Measurements from ENCODE around the gene NUP205. TPM values are rescaled to one million over a fixed set of nuclear protein-coding genes. Genes with fewer than 3 reads are reported as not detected.

NUP205 gene
- total and polyA plus RNA-seq, 2 experiments from 2014 or later: 15.2 to 44.6 TPM

- Histone ChIP-seq H3K4me1 (ENCODE audit: insufficient read depth) (no peaks in the 10 kb centered on the region), H3K27me3 (no peaks in the 10 kb centered on the region), H3K79me2 (peaks cover 86% of the 10 kb centered on the region), H3K9me3 (ENCODE audit: low read depth) (no peaks in the 10 kb centered on the region), H3K36me3 (replicated peaks; ENCODE audit: insufficient read depth, low read depth) (no peaks in the 10 kb centered on the region), H3K9me2 (replicated peaks; ENCODE audit: insufficient read depth) (no peaks in the 10 kb centered on the region), H3K4me3 (no peak overlapping the region), H4K20me1 (ENCODE audit: insufficient read depth, poor library complexity, severe bottlenecking) (peaks cover 5% of the 10 kb centered on the region), H2AFZ (no peak overlapping the region), H3K4me2 (no peak overlapping the region), H3K27ac (no peak overlapping the region)
- TF ChIP-seq EZH2 (IDR thresholded peaks at IDR 0.05; ENCODE audit: borderline replicate concordance) (no peak), EZH2phosphoT487 (IDR thresholded peaks at IDR 0.05; ENCODE audit: low read depth, severe bottlenecking, unreplicated experiment) (no peak), CTCF (IDR thresholded peaks at IDR 0.05; ENCODE audit: poor library complexity) (no peak)
- WGBS (ENCODE audit: low lambda C conversion rate, missing lambda C conversion rate): 89% methylated on average over 1 of the region's 1 CpG
- DNase-seq (ENCODE audit: low spot score): no peak
Measured at GRCh38 chr7:135669774-135670173, 112.1 kb downstream of the NUP205 start.

GRCh38 chr7:135670179-135670578, 112.5 kb downstream of the NUP205 start:
- no peak for TF ChIP-seq EZH2phosphoT487 (IDR thresholded peaks at IDR 0.05; ENCODE audit: low read depth, severe bottlenecking, unreplicated experiment)
- TF ChIP-seq EZH2 (IDR thresholded peaks at IDR 0.05; ENCODE audit: borderline replicate concordance): no peak
- TF ChIP-seq CTCF (IDR thresholded peaks at IDR 0.05; ENCODE audit: poor library complexity): no peak
- H3K79me2 ChIP-seq: peaks cover 82% of the 10 kb centered on the region
- WGBS (ENCODE audit: low lambda C conversion rate, missing lambda C conversion rate): 67% methylated on average over 1 of the region's 1 CpG

GRCh38 chr7:135672560-135673359, 115.0 kb downstream of the NUP205 start:
- DNase-seq (ENCODE audit: low spot score): peak; percentile 67
- Histone ChIP-seq H2AFZ (no peak overlapping the region), H3K27me3 (no peaks in the 10 kb centered on the region), H4K20me1 (ENCODE audit: insufficient read depth, poor library complexity, severe bottlenecking) (peaks cover 5% of the 10 kb centered on the region), H3K9me2 (replicated peaks; ENCODE audit: insufficient read depth) (no peaks in the 10 kb centered on the region), H3K79me2 (peaks cover 63% of the 10 kb centered on the region), H3K4me1 (ENCODE audit: insufficient read depth) (no peaks in the 10 kb centered on the region), H3K27ac (peak overlapping the region; percentile 3), H3K9me3 (ENCODE audit: low read depth) (no peaks in the 10 kb centered on the region), H3K36me3 (replicated peaks; ENCODE audit: insufficient read depth, low read depth) (no peaks in the 10 kb centered on the region), H3K4me3 (no peak overlapping the region), H3K4me2 (no peak overlapping the region)
- 65% methylated on average over 3 of the region's 3 CpGs for WGBS (ENCODE audit: low lambda C conversion rate, missing lambda C conversion rate)
- TF ChIP-seq EZH2 (IDR thresholded peaks at IDR 0.05; ENCODE audit: borderline replicate concordance) (no peak), CTCF (IDR thresholded peaks at IDR 0.05; ENCODE audit: poor library complexity) (peak; percentile 87), EZH2phosphoT487 (IDR thresholded peaks at IDR 0.05; ENCODE audit: low read depth, severe bottlenecking, unreplicated experiment) (no peak)

More at GRCh38 chr7:135670179-135670578, 112.5 kb downstream of the NUP205 start:
- H4K20me1 ChIP-seq (ENCODE audit: insufficient read depth, poor library complexity, severe bottlenecking): peaks cover 5% of the 10 kb centered on the region
- H3K4me1 ChIP-seq (ENCODE audit: insufficient read depth): no peaks in the 10 kb centered on the region
- no peak overlapping the region for H3K27ac ChIP-seq
- no peak for DNase-seq (ENCODE audit: low spot score)
- H3K9me3 ChIP-seq (ENCODE audit: low read depth): no peaks in the 10 kb centered on the region
- no peaks in the 10 kb centered on the region for H3K9me2 ChIP-seq (replicated peaks; ENCODE audit: insufficient read depth)
- H3K4me3 ChIP-seq: no peak overlapping the region
- no peaks in the 10 kb centered on the region for H3K36me3 ChIP-seq (replicated peaks; ENCODE audit: insufficient read depth, low read depth)
- no peak overlapping the region for H2AFZ ChIP-seq
- H3K4me2 ChIP-seq: no peak overlapping the region
- H3K27me3 ChIP-seq: no peaks in the 10 kb centered on the region

Measured in hepatocyte (in vitro differentiated cells).